ENCODE measurements around the gene GCLC. TPM values are rescaled to one million over a fixed set of nuclear protein-coding genes. Genes with fewer than 3 reads are reported as not detected.
A peak's percentile ranks its signal among the peaks of the same experiment; 100 is the strongest.

The GCLC gene
- total RNA-seq, 1 donor, result 26.8 TPM

GRCh38 chr6:53492860-53493634, 51.9 kb downstream of the GCLC start:
- H3K4me2 ChIP-seq (ENCODE audit: insufficient read depth, low read length), result peak overlapping the region; percentile 94
- H3K27me3 ChIP-seq (ENCODE audit: insufficient read depth, low read length), result no peaks in the 10 kb centered on the region
- no peaks in the 10 kb centered on the region for H3K36me3 ChIP-seq (ENCODE audit: insufficient read depth, low read length)
- H3K9me3 ChIP-seq (ENCODE audit: low read depth, low read length), result no peaks in the 10 kb centered on the region
- DNase-seq (ENCODE audit: insufficient read length, low spot score, missing footprints), result no peak
- no peaks in the 10 kb centered on the region for H3K79me2 ChIP-seq (ENCODE audit: insufficient read depth, low read length)
- peak overlapping the region; percentile 48 for H3K27ac ChIP-seq (ENCODE audit: low read depth, low read length)
- H4K20me1 ChIP-seq (ENCODE audit: insufficient read depth, low read length), result no peaks in the 10 kb centered on the region
- peak overlapping the region; percentile 43 for H2AFZ ChIP-seq (ENCODE audit: low read length)
- peaks cover 34% of the 10 kb centered on the region for H3K4me1 ChIP-seq (ENCODE audit: insufficient read depth, low read length)
- peak overlapping the region; percentile 65 for H3K4me3 ChIP-seq (ENCODE audit: insufficient read depth, low read length)
- TF ChIP-seq, protein P1, sequence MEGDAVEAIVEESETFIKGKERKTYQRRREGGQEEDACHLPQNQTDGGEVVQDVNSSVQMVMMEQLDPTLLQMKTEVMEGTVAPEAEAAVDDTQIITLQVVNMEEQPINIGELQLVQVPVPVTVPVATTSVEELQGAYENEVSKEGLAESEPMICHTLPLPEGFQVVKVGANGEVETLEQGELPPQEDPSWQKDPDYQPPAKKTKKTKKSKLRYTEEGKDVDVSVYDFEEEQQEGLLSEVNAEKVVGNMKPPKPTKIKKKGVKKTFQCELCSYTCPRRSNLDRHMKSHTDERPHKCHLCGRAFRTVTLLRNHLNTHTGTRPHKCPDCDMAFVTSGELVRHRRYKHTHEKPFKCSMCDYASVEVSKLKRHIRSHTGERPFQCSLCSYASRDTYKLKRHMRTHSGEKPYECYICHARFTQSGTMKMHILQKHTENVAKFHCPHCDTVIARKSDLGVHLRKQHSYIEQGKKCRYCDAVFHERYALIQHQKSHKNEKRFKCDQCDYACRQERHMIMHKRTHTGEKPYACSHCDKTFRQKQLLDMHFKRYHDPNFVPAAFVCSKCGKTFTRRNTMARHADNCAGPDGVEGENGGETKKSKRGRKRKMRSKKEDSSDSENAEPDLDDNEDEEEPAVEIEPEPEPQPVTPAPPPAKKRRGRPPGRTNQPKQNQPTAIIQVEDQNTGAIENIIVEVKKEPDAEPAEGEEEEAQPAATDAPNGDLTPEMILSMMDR (IDR thresholded peaks at IDR 0.05; ENCODE audit: extremely low read depth, low read depth, low read length), result peak; percentile 75

- TF ChIP-seq, protein P1 (IDR thresholded peaks at IDR 0.05; ENCODE audit: extremely low read depth, low read depth, low read length), result no peak
- no peak overlapping the region for H3K4me3 ChIP-seq (ENCODE audit: insufficient read depth, low read length)
- H3K4me2 ChIP-seq (ENCODE audit: insufficient read depth, low read length), result no peak overlapping the region
- H3K27me3 ChIP-seq (ENCODE audit: insufficient read depth, low read length), result peaks cover 18% of the 10 kb centered on the region
- no peaks in the 10 kb centered on the region for H3K79me2 ChIP-seq (ENCODE audit: insufficient read depth, low read length)
- H3K27ac ChIP-seq (ENCODE audit: low read depth, low read length), result no peak overlapping the region
- no peaks in the 10 kb centered on the region for H3K36me3 ChIP-seq (ENCODE audit: insufficient read depth, low read length)
- no peak overlapping the region for H2AFZ ChIP-seq (ENCODE audit: low read length)
- H4K20me1 ChIP-seq (ENCODE audit: insufficient read depth, low read length), result no peaks in the 10 kb centered on the region
- no peaks in the 10 kb centered on the region for H3K9me3 ChIP-seq (ENCODE audit: low read depth, low read length)
- no peak for DNase-seq (ENCODE audit: insufficient read length, low spot score, missing footprints)
- no peaks in the 10 kb centered on the region for H3K4me1 ChIP-seq (ENCODE audit: insufficient read depth, low read length)
Observed at GRCh38 chr6:53487080-53487479, 57.8 kb downstream of the GCLC start.

DNA sequence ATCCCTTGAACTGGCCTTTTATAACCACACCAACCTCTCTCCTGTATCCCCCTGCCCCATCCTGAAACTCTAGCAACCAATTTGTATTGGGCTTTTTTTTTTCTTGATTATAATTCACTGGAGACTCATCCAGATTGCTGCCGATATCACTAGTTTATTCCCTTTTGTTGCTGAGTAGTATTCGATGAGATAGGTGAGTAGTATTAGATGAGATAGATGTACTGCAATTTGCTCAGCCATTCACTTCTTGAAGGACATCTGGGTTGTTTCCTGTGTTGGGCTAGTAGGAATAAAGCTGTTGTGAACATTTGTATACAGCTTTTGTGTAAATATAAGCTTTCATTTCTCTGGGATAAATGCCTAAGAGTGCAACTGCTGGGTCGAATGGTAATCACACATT, 58.2 kb downstream of the GCLC start:
- Histone ChIP-seq H3K79me2 (ENCODE audit: insufficient read depth, low read length) (no peaks in the 10 kb centered on the region), H3K4me1 (ENCODE audit: insufficient read depth, low read length) (no peaks in the 10 kb centered on the region), H4K20me1 (ENCODE audit: insufficient read depth, low read length) (no peaks in the 10 kb centered on the region), H3K4me3 (ENCODE audit: insufficient read depth, low read length) (no peak overlapping the region), H3K27ac (ENCODE audit: low read depth, low read length) (no peak overlapping the region), H3K27me3 (ENCODE audit: insufficient read depth, low read length) (peaks cover 18% of the 10 kb centered on the region), H3K9me3 (ENCODE audit: low read depth, low read length) (no peaks in the 10 kb centered on the region), H2AFZ (ENCODE audit: low read length) (no peak overlapping the region), H3K36me3 (ENCODE audit: insufficient read depth, low read length) (no peaks in the 10 kb centered on the region), H3K4me2 (ENCODE audit: insufficient read depth, low read length) (no peak overlapping the region)
- TF ChIP-seq, protein P1 (IDR thresholded peaks at IDR 0.05; ENCODE audit: extremely low read depth, low read depth, low read length), result no peak
- no peak for DNase-seq (ENCODE audit: insufficient read length, low spot score, missing footprints)

DNA sequence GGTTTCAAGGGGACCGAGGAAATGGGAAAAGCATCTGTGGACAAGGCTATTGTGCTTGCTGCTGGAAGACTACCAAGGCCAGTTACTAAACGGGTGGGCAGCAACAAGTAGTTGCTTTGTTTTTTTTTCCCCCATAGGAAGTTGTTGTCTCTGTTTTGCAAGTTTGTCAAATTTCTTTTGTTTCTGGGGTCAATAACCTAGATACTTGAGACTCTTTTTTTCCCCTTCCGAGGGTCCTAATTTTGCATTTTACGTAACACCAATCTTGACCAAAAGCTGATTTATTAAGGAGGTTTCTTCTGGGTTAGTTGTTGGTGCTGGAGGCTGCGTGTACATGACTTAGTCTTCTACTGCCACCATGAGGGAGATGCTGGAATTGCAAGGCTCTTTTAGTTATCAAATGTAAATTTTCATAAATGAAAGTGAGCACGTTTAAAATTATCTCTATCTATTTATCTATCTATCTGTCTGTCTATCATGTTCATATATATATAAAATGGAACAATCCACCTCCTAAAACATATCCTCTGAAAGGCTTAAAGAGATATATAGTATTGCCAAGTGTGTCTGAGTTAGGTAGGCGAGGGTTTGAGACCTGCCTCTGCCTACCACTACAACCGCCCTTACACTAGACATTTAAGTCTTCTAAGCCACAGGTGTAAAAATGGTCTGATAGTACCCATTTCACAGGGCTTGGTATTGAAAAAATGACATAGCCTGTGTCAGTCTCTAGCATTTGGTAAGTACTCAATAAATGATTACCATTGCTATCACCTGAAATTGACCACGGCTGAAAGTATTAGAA, 60.2 kb downstream of the GCLC start:
- DNase-seq (ENCODE audit: insufficient read length, low spot score, missing footprints), result no peak
- Histone ChIP-seq H3K4me3 (ENCODE audit: insufficient read depth, low read length) (no peak overlapping the region), H2AFZ (ENCODE audit: low read length) (peak overlapping the region; percentile 45), H3K27ac (ENCODE audit: low read depth, low read length) (no peak overlapping the region), H3K79me2 (ENCODE audit: insufficient read depth, low read length) (no peaks in the 10 kb centered on the region), H3K27me3 (ENCODE audit: insufficient read depth, low read length) (peaks cover 18% of the 10 kb centered on the region), H3K9me3 (ENCODE audit: low read depth, low read length) (no peaks in the 10 kb centered on the region), H4K20me1 (ENCODE audit: insufficient read depth, low read length) (no peaks in the 10 kb centered on the region), H3K36me3 (ENCODE audit: insufficient read depth, low read length) (no peaks in the 10 kb centered on the region), H3K4me2 (ENCODE audit: insufficient read depth, low read length) (peak overlapping the region; percentile 68), H3K4me1 (ENCODE audit: insufficient read depth, low read length) (no peaks in the 10 kb centered on the region)
- TF ChIP-seq, protein P1 (IDR thresholded peaks at IDR 0.05; ENCODE audit: extremely low read depth, low read depth, low read length), result peak; percentile 96

Measured in osteoblast (primary cell).